Stimulated activated CD4-positive, alpha-beta T cell treated with anti-CD3 and anti-CD28 coated beads, TNF-alpha, amount 100 ng/mL, for 1 hour (primary cell): ENCODE data around the gene ABCB11.

Experiments
- DNase-seq, 3 donors: peaks; one replicate each; pipeline ENCODE4 v3.0.0-alpha.2; 2020; ENCODE audit warnings: low read depth in 3 of 3, low spot score in 1 of 3

Gene ABCB11

GRCh38 chr2:169010633-169011460 lies 20.3 kb downstream of the ABCB11 start:
- DNase-seq, result no peak

GRCh38 chr2:169009865-169010579 lies 21.1 kb downstream of the ABCB11 start:
- no peak for DNase-seq

- DNase-seq, result no peak
Measured at GRCh38 chr2:169007941-169008340, 23.2 kb downstream of the ABCB11 start.

GRCh38 chr2:169007356-169007755 lies 23.8 kb downstream of the ABCB11 start:
- no peak for DNase-seq

- DNase-seq, result no peak
Measured at GRCh38 chr2:169006665-169007064, 24.5 kb downstream of the ABCB11 start.

GRCh38 chr2:169005994-169006393 lies 25.1 kb downstream of the ABCB11 start:
- DNase-seq, result no peak

GRCh38 chr2:169005080-169005598 lies 26.0 kb downstream of the ABCB11 start:
- DNase-seq, result no peak

- DNase-seq, result no peak
Measured at GRCh38 chr2:169002161-169002738, 28.9 kb downstream of the ABCB11 start.

- no peak for DNase-seq
Measured at GRCh38 chr2:169001116-169001815, 29.9 kb downstream of the ABCB11 start.

- no peak for DNase-seq
Measured at GRCh38 chr2:168999668-169000213, 31.4 kb downstream of the ABCB11 start.

GRCh38 chr2:168998609-168999211 lies 32.4 kb downstream of the ABCB11 start:
- no peak for DNase-seq

- DNase-seq, result no peak
Measured at GRCh38 chr2:168997794-168998193, 33.3 kb downstream of the ABCB11 start.

GRCh38 chr2:168997118-168997521 lies 34.0 kb downstream of the ABCB11 start:
- no peak for DNase-seq

GRCh38 chr2:168995744-168996143 lies 35.4 kb downstream of the ABCB11 start:
- no peak for DNase-seq

GRCh38 chr2:168993538-168993937 lies 37.6 kb downstream of the ABCB11 start:
- no peak for DNase-seq

- no peak for DNase-seq
Measured at GRCh38 chr2:168992591-168993349, 38.4 kb downstream of the ABCB11 start.

- no peak for DNase-seq
Measured at GRCh38 chr2:168992026-168992425, 39.1 kb downstream of the ABCB11 start.

GRCh38 chr2:168988755-168989154 lies 42.4 kb downstream of the ABCB11 start:
- no peak for DNase-seq

GRCh38 chr2:168986398-168986943 lies 44.7 kb downstream of the ABCB11 start:
- DNase-seq, result no peak

- DNase-seq, result no peak
Measured at GRCh38 chr2:168981651-168982050, 49.5 kb downstream of the ABCB11 start.
